Jurkat, Clone E6-1 (cell line): Measurements from ENCODE around the gene DNMT3L.
"Not testable (repeated sequence)": the region's sequence is repeated elsewhere in the genome, so short reads cannot be mapped to it uniquely, and the experiment has no call there.

Source experiments
- DNase-seq: peaks from one replicate; pipeline ENCODE4 v3.0.0-alpha.2; 2011; ENCODE audit warnings: low read depth, low spot score
- H3K4me3 ChIP-seq: 2 replicates; pipeline ENCODE4 v1.5.1; 2011; ENCODE audit warnings: mild to moderate bottlenecking, low read length, control low read depth, moderate library complexity

Gene DNMT3L

DNA sequence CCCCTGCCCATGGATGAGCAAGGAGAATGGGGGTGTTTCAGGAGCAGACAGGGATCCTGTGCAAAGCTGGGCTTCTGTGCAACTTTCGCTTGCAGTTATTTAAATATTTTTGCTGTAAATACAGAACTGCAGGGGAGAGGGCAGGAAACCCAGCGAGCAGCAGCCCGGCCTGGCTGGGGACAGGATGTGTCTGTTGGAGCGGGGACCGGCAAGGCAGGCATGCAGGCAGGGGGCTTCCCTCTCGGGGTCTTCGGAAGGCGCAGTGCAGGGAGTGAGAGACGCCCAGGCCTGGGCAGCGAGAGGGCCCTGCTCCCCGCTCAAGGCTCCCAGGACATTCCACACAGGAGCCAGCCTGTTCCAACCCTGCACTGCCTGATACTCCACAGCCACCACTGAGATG, 22.3 kb upstream of the DNMT3L start:
- no peak for DNase-seq
- H3K4me3 ChIP-seq = no peak overlapping the region

DNA sequence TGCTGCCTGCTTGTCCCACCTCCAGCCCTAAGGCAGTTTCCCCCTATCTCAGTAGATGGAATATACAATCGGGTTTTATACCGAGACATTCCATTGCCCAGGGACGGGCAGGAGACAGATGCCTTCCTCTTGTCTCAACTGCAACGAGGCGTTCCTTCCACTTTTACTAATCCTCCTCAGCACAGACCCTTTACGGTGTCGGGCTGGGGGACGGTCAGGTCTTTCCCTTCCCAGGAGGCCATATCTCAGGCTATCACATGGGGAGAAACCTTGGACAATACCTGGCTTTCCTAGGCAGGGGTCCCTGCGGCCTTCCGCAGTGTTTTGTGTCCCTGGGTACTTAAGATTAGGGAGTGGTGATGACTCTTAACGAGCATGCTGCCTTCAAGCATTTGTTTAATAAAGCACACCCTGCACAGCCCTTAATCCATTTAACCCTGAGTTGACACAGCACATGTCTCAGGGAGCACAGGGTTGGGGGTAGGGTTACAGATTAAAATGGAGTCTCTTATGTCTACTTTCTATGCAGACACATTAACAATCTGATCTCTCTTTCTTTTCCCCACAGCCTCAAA, 21.6 kb upstream of the DNMT3L start:
- H3K4me3 ChIP-seq, DNase-seq: not testable (repeated sequence)

DNA sequence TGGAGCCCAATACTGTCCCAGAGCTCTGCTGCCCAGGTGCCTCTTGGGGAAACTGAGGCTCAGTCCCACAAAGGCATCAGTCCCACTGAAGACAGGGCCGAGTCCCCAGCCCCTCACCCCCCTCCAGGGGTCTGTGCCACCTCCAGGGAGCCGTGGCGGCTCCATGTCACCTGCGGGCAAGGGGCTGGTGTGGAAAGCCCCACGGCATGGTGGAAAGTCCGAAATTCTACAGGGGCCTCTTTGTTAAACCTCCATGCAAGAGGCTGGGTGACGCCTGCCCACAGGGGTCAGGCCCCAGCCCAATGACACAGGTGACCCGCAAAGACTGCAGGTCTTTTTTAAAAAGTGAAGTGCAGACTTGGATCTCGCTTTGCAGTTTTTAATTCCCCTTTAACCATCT, 20.7 kb upstream of the DNMT3L start:
- H3K4me3 ChIP-seq = no peak overlapping the region
- DNase-seq = no peak

GRCh38 chr21:44281801-44282200, 20.1 kb upstream of the DNMT3L start:
- DNase-seq = no peak
- no peak overlapping the region for H3K4me3 ChIP-seq

- DNase-seq = no peak
- H3K4me3 ChIP-seq = no peak overlapping the region
Measured at GRCh38 chr21:44279354-44280260, 17.9 kb upstream of the DNMT3L start.

GRCh38 chr21:44275041-44275440, 13.3 kb upstream of the DNMT3L start:
- no peak for DNase-seq

DNA sequence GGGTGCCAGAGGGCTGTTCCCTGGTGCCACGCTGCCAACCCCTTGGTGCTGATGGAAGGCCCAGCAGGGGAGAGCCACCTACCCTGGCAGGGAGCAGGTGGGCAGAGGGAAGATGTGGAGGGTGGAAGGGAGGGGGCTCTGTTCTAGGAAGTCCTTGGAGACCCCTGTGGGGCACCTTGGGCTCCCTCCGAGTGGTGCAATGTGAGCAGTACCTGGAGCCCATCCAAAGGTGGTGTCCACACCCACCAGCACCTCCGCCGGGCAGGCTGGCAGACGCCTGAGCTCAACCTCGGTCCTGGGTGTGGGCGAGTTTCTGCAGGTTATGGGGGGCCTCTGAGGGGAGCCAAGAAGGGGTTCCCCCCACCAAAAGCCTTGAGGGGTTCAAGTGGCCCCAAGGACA, 11.3 kb upstream of the DNMT3L start:
- H3K4me3 ChIP-seq = no peak overlapping the region
- DNase-seq = no peak

More at GRCh38 chr21:44275041-44275440, 13.3 kb upstream of the DNMT3L start:
- H3K4me3 ChIP-seq = no peak overlapping the region

DNA sequence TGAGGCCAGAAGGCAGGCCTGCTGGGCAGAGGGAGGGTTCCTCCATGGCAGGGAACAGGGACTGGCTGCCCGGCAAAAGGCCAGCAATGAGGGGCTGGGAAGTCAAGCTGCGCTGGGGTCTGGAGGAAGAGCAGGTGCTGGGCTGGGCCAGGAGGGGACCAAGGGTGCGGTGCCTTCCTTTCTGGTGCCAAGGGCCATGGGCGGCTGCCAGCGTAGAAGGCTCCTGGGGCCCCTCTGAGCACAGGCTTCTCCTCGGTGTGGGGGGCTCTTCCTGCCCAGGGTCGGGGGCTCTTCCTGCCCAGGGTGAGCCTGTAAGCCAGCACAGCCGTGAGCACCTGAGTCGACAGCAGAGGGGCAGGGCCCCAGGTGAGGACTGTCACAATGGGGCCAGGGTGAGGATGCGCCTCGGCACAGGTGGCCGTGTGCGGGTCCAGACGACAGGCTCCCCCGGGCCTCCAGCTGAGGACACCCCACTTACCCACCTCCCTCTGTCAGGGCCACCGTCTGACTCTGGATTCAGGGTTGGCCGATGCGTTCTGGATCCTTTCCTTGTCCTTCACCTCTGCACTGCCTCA, 10.7 kb upstream of the DNMT3L start:
- no peak overlapping the region for H3K4me3 ChIP-seq
- DNase-seq = no peak

- DNase-seq = no peak
- no peak overlapping the region for H3K4me3 ChIP-seq
Measured at GRCh38 chr21:44271558-44272283, 10.0 kb upstream of the DNMT3L start.

GRCh38 chr21:44269090-44269489, 7.4 kb upstream of the DNMT3L start:
- no peak overlapping the region for H3K4me3 ChIP-seq
- DNase-seq = no peak

DNA sequence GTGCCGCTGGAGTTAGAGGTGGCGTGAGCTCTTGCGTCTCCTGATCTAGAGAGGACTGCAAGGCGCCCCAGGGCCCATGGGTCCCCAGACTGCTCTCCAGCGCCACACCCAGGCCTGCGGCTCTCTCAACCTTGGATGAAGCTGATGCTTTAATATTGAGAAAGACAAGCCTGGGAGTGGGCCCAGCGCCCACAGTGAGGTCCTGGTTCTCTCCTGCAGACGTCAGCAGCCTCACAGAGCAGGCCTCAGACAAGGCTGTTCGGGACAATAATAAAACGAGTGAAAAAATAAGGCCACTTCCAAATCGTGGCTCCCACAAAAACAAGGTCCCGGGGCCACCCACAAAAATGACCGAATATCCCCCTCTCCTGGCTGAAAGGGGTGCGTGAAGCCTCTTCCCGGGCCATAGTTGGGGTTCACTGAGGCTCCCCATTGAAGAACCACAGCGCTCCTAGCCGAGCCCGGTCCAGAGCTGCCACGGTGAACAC, 6.0 kb upstream of the DNMT3L start:
- no peak overlapping the region for H3K4me3 ChIP-seq
- DNase-seq = no peak

GRCh38 chr21:44265734-44266270, 4.1 kb upstream of the DNMT3L start:
- DNase-seq = no peak
- H3K4me3 ChIP-seq = no peak overlapping the region

DNA sequence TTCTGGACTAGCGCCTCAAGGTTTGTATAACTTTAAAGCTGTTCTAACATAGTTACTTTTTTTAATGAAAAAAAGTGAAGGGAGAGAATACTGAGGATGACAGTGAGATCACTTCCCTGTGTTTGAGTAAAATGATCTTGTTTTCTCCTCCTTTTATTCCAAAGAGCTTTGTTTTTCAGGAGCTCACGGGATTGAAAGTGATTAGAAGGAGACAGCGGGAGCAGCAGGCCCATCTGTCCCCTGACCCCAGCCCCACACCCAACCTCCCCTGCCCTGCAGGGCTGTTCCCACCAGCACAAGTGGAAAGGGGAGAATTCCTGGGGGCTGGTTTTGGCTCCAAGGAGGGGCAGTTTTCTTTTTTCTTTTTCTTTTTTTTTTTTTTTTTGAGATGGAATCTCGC, 2.1 kb upstream of the DNMT3L start:
- no peak overlapping the region for H3K4me3 ChIP-seq
- DNase-seq = no peak

- H3K4me3 ChIP-seq = no peak overlapping the region
- DNase-seq = no peak
Measured at GRCh38 chr21:44263221-44263760, 1.6 kb upstream of the DNMT3L start.

DNA sequence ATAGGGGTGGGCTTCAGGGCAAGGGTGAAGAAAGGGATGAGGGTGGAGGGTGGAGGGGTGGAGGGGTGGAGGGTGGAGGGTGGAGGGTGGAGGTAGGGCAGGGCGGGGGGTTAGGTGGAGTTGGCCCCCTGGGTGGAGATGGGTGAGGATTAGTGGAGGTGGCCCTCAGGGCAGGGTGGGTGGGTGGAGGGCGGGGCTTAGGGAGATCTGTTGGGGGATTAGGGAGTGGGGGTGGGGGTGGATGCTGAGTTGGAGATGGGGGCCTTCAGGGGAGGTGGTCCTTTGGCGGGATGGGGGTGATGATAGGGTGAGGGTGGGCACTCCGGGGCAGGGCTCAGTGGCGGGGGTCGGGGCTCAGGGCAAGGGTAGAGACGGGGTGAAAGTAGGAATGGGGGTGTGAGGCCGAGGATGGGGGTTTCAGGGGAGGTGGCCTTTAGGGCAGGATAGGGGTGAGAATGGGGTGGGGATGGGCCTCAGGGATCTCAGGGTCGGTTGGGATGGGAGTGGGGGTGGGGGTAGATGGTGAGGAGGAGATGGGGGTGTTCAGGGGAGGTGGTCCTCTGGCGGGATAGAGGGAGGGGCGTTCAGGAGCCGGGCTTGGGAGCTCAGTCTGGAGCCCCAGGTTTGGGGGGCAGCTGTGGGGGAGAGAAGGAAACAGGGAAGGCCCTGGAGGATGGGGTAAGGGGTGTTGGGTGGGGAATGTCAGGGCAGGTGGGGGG, 800 bp upstream of the DNMT3L start:
- no peak for DNase-seq
- H3K4me3 ChIP-seq = no peak overlapping the region

- no peak for DNase-seq
- H3K4me3 ChIP-seq = no peak overlapping the region
Measured at GRCh38 chr21:44260791-44261631, 686 bp downstream of the DNMT3L start.

- no peak for DNase-seq
- no peak overlapping the region for H3K4me3 ChIP-seq
Measured at GRCh38 chr21:44260066-44260465, 1.6 kb downstream of the DNMT3L start.
